ENCODE measurements around the gene KNSTRN. TPM values are rescaled to one million over a fixed set of nuclear protein-coding genes. Genes with fewer than 3 reads are reported as not detected.

KNSTRN gene
- total RNA-seq, 1 donor = 49.2 TPM

- no peak for TF ChIP-seq CTCF (IDR thresholded peaks at IDR 0.05; ENCODE audit: insufficient read depth, low read depth, low read length)
- no peak overlapping the region for H3K4me3 ChIP-seq (ENCODE audit: low read depth, low read length)
- peak; percentile 52 for DNase-seq (ENCODE audit: low read depth)
These were observed 6.7 kb downstream of the KNSTRN start for GRCh38 chr15:40388941-40389823.

- no peak for DNase-seq (ENCODE audit: low read depth)
- no peak overlapping the region for H3K4me3 ChIP-seq (ENCODE audit: low read depth, low read length)
- TF ChIP-seq CTCF (IDR thresholded peaks at IDR 0.05; ENCODE audit: insufficient read depth, low read depth, low read length) = no peak
These were observed 7.5 kb downstream of the KNSTRN start for GRCh38 chr15:40389824-40390595.

- H3K4me3 ChIP-seq (ENCODE audit: low read depth, low read length) = no peak overlapping the region
- peak; percentile 22 for DNase-seq (ENCODE audit: low read depth)
- no peak for TF ChIP-seq CTCF (IDR thresholded peaks at IDR 0.05; ENCODE audit: insufficient read depth, low read depth, low read length)
These were observed 10.7 kb downstream of the KNSTRN start for GRCh38 chr15:40392986-40393948.

GRCh38 chr15:40397688-40398412 lies 15.3 kb downstream of the KNSTRN start:
- no peak for TF ChIP-seq CTCF (IDR thresholded peaks at IDR 0.05; ENCODE audit: insufficient read depth, low read depth, low read length)
- DNase-seq (ENCODE audit: low read depth) = no peak
- no peak overlapping the region for H3K4me3 ChIP-seq (ENCODE audit: low read depth, low read length)

- no peak for TF ChIP-seq CTCF (IDR thresholded peaks at IDR 0.05; ENCODE audit: insufficient read depth, low read depth, low read length)
- no peak overlapping the region for H3K4me3 ChIP-seq (ENCODE audit: low read depth, low read length)
- no peak for DNase-seq (ENCODE audit: low read depth)
These were observed 15.9 kb downstream of the KNSTRN start for GRCh38 chr15:40398413-40398873.
